ENCODE data around the gene TOP1.
"Not testable (repeated sequence)": the region's sequence is repeated elsewhere in the genome, so short reads cannot be mapped to it uniquely, and the experiment has no call there.

The TOP1 gene

GRCh38 chr20:41003936-41004294 is 24.7 kb upstream of the TOP1 start:
- DNase-seq (ENCODE audit: low read depth in 1 of 2, low spot score in 1 of 2), result not testable (repeated sequence)

- DNase-seq (ENCODE audit: low read depth in 1 of 2, low spot score in 1 of 2), result no peak
Observed at GRCh38 chr20:41004531-41005360, 23.9 kb upstream of the TOP1 start.

DNA sequence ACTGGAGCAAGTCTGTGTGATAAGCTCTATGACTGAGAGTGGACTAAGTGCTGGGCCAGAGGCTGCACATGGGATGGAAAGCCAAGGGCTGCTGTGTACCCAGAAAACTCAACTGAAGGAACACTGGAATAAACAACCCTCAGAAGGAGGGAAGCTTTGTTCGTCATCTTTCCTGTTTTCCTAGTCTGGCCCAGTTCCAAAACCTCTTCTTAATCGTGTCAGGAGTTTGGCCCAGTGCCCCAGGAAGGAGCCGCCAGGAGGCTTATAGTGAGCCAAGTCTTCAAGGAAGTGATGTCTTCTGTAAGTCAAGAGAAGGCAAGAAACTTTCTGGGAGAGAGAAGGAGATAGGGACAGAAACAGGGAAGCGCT is 23.3 kb upstream of the TOP1 start:
- no peak for DNase-seq (ENCODE audit: low read depth in 1 of 2, low spot score in 1 of 2)

GRCh38 chr20:41006126-41006935 is 22.3 kb upstream of the TOP1 start:
- DNase-seq (ENCODE audit: low read depth in 1 of 2, low spot score in 1 of 2), result no peak

DNA sequence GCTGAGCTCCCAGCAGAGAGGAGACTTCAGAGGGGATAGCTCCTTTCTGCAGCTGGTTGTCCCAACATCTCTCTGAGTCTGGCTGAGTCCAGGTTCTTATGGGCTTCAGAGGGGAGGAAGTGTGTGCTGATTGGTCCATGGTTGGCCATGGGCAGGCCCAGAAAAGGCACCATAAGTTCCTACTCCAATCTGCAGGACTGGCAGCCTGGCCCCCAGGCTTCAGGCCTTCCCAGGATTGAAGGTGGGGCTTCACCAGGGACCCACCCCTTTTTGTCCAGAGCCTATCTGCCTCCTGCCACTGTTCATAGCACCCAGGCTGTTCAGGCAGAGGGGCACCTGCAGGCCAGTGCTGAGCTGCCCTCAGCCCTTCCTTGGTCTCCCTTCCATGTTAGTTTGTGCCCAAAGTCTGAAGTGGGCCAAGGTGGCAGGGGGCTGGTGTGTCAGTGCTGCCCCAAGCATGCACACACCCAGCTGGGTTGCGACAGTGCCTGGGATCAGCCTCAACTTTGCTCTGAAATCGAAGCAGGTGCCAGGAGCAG is 21.6 kb upstream of the TOP1 start:
- DNase-seq (ENCODE audit: low read depth in 1 of 2, low spot score in 1 of 2), result no peak

GRCh38 chr20:41007481-41007880 is 21.1 kb upstream of the TOP1 start:
- DNase-seq (ENCODE audit: low read depth in 1 of 2, low spot score in 1 of 2), result no peak

DNA sequence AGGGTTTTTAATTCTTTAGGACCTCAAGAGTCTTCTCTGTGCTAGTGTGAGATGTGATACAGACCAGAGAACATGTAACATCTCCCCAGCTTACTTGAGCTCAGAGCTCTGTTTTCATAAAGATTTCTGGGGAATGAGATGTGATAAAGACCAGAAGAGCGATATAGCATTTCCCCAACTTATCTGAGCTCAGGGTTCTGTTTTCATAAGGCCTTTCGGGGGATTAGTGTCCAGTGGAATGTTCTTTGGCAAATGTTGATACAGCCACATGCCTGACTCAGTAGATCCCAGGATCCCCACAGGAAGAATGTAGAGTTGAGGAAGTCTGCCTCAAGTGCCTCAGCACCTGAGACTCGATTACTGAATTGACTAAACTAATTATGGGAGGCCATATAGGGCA is 18.7 kb upstream of the TOP1 start:
- no peak for DNase-seq (ENCODE audit: low read depth in 1 of 2, low spot score in 1 of 2)

DNA sequence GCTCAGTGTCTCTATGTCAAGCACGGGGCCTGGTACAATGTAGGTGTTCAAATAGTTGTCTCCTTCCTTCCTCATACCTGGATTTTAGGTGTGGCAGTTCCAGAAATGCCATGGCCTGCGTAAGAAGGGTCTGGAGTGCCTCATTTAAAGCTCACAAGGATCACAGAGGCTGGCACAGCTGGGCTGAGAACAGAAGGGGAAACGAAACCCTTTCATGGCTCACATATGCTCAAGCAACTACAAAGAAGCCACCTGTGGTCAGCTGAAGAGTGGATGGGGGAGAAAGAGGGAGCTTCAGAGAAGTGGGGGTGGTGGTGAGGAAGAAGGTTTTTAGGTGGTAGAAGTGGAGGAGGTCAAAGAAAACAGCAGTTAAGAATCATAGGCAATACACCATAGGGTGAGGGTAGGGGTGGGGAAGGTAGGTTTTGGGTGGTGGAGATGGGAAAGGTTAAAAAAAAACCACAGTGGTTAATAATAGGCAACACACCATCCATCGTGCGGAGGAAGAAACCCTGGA is 17.0 kb upstream of the TOP1 start:
- no peak for DNase-seq (ENCODE audit: low read depth in 1 of 2, low spot score in 1 of 2)

DNA sequence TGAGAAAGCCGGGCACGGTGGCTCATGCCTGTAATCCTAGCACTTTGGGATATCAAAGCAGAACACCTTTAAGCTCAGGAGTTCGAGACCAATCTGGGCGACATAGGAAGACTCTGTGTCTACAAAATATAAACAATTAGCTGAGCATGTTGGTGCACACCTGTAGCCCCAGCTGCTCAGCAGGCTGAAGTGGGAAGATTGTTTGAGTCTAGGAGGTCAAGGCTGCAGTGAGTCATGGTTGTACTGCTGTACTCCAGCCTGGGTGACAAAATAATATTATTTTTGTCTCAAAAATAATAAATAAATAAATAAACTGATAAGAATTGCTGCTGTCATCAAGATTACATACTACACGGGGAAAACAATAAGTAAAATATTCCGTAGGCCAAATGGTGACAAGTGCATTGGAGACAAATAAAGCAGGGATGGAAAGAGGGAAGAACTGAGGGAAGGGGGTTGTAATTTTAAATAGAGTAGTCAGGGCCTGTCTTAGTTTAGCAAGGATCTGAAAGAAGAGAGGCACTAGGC is 14.0 kb upstream of the TOP1 start:
- no peak for DNase-seq (ENCODE audit: low read depth in 1 of 2, low spot score in 1 of 2)

- DNase-seq (ENCODE audit: low read depth in 1 of 2, low spot score in 1 of 2), result no peak
Observed at GRCh38 chr20:41017448-41018042, 11.1 kb upstream of the TOP1 start.

DNA sequence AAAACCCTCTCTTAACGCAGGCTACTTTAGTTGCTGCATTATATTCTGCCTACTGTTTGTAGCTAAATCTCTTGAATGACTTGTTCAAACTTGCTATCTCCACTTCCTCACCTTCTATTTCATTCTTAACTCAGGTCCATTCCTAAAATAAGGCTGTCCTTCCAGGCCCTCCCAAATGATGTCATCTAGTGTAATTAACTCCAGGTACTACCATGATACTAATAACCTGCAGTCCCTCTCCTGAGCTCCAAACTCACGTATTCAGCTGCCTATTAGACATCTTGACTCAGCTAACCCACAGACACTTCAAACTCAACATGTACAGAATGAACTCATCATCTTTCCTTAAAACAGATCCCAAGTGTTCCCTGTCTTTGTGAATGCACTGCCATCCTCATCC is 10.5 kb upstream of the TOP1 start:
- DNase-seq (ENCODE audit: low read depth in 1 of 2, low spot score in 1 of 2), result no peak

- DNase-seq (ENCODE audit: low read depth in 1 of 2, low spot score in 1 of 2), result no peak
Observed at GRCh38 chr20:41023549-41023948, 5.1 kb upstream of the TOP1 start.

- no peak for DNase-seq (ENCODE audit: low read depth in 1 of 2, low spot score in 1 of 2)
Observed at GRCh38 chr20:41027366-41027765, 1.3 kb upstream of the TOP1 start.

- DNase-seq (ENCODE audit: low read depth in 1 of 2, low spot score in 1 of 2), result no peak
Observed at GRCh38 chr20:41027872-41028358, 707 bp upstream of the TOP1 start.

DNA sequence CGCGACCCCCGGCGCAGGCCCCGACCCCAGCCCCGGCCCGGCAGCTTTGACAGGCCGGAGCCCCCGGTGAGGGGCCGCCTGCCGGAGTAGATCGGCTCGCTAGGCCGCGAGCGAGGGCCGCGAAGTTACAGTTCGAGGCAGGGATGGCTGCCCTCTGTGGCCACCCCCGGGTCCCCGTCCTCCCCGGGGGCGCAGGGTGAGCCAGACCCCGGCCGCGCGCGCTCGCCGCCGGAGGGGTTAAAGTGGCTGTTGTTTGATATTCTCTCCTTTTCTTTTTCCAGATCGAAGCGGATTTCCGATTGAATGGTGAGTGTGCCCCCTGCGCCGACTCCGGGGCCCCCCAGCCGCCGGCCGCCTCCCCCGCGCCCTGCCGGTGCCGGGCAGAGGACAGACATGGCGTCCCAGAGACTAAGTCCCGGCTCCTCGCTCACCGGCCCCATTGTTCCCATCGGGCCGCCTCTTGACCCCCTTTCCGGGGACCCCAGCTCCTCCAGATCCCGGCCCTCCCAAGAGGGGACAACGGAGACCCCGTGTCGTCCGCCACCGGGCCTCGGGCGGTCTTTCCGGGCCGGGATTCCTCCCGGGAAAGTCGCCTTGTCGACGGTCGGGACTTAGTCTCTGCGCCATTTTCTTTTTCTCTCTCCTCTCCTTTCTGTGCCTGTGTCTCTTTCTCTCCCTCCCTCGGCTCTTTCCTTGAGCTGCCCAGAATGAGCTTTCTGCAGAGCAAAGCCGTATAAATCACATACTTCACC is 704 bp downstream of the TOP1 start:
- peak in 1 of 2 donors; percentile 26 for DNase-seq (ENCODE audit: low read depth in 1 of 2, low spot score in 1 of 2)

- no peak for DNase-seq (ENCODE audit: low read depth in 1 of 2, low spot score in 1 of 2)
Observed at GRCh38 chr20:41030061-41030460, 1.4 kb downstream of the TOP1 start.

DNA sequence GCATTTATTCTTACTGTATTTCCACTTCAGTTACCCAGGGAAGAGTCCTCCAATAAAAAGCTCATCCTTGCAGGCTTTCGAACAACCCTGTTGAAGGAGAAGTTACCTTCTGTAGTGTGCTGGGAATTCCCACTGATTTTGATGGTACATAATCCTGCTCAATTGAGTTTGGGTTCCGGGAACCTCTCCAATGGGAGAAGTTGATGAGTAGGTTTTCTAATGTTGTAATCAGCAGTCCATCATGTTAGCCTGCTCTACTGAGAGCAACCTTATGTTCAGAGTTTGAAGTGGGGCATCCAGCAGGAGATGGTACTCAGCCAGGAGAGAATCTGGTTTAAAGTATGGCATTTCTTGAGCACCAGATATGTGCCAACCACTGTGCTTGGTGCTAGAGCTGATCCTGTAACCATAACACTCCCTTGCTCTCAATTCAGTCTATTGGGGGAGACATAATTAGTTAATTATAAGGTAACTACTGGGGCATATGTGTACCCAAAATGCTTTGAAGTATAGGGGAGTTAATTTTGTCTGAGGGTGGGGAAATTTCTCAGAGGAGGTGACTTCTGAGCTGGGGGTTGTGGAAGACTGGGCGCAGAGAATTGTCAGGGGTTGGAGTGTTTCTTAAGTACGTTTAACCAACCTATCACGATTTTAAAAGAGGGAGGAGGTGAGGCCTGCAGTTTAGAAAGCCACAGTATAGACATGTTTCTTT is 2.1 kb downstream of the TOP1 start:
- no peak for DNase-seq (ENCODE audit: low read depth in 1 of 2, low spot score in 1 of 2)

- DNase-seq (ENCODE audit: low read depth in 1 of 2, low spot score in 1 of 2), result no peak
Observed at GRCh38 chr20:41031243-41031619, 2.6 kb downstream of the TOP1 start.

DNA sequence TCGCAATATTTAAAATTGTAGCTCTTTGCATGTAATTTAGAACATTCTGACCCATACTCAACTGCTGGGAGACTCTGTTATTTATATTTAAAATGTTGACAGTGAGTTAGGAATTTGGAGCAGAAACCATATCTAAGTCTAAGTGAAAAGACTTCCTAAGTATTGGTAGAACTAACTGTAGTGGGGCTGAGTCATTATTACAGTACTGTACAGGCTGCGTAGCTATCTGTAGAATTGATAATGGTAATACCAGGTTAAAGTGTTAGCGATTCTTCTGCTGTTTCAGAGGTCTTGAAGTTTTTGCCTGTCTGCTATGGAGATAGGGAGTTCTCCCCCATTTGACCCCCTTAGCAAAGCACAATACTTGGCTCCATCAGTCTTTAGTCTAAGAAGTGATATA is 3.6 kb downstream of the TOP1 start:
- DNase-seq (ENCODE audit: low read depth in 1 of 2, low spot score in 1 of 2), result no peak

DNA sequence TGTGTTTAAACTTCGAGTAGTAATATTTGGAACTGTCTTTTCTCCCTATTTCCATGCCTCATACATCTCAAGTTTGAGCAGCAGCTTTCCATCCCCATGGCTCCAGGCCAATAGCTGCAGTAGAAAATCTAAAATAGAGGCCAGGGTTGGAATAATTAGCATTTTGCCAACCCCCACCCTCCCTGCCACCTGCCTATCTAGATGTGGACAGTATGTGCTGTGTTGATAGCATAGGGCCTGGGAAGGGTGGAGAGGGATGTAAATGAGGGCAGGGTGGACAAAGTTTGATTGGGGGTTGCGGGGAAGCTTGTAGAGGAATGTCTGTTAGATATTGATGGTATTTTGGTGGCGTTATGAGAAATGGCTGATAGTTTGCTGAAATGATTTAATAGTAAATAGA is 5.6 kb downstream of the TOP1 start:
- no peak for DNase-seq (ENCODE audit: low read depth in 1 of 2, low spot score in 1 of 2)

Data from activated CD4-positive, alpha-beta T cell treated with anti-CD3 and anti-CD28 coated beads, Interleukin-2, amount 50 U/mL, for 24 hours (primary cell).